Measurements from ENCODE around the gene BCR.

The BCR gene

DNA sequence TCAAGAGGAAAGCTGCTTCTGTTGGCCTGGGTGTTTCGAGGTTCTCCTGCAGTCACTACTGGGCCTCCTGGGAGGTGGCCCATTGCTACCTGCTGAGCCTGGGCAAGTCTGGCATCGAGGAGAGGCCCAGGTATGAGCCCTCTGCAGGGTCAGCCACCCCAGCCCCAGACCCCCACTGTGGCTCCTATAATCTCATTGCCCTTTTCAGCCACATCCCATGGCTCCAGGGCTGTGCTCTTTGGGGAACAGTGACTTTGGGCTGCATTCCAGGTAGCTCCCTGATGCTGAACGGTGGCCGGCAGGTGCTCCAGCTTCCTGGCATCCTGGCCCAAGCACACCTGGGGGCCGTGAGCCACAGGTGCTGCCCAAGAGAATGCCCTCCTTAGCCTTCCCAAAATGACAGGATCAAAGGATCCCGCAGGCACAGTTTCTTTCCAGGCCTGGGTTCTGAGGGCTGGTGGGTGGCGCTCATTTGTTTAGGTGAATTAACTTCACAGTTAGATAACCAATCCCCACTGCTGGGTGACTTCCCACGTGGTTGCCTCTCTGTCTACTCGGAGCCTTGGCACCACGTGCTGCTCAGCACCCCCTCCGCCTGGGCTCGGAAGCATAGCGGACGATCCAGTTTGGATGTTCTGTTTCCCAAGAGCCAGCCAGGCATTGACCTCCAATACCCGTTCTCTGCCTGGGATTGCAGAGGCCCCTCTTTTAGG lies 97.4 kb downstream of the BCR start:
- no peak for DNase-seq

DNA sequence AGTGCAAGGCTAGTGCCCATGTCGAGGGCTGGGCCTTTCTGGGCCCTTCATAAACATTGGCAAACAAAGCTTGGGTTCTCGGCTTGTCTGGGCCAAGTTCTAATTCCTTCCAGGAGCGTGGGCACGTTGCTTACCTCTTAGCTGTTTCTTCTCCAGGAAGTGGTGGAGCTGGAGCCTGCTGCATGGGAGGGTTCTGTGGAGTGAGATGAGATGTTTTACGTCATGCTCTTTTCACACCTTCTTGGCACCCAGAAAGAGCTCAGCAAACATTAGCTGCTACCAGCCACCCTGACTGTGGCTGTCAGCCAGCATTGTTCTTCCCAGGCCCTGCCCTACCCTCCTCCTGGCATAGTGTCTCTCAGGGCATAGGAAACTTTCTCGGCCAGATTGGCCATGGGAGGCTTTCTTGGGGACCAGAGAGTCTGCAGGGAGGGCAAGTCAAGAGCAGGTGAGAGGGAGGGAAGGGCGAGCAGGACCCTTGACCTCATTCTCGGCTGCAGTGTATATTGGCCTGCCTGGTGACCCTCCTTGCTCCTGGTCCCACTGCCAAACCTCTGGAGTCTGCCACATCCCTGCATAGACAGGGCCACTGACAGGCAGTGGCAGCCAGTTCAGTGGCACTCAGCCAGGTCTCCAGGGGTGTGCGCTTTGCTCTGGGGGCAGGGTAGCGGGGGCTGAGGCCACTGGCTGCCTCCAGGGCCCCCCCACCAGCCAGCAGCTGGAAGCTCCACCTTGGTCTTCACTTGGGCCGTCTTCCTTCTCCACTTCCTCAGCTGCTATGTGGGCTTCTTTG lies 98.8 kb downstream of the BCR start:
- no peak for DNase-seq

DNA sequence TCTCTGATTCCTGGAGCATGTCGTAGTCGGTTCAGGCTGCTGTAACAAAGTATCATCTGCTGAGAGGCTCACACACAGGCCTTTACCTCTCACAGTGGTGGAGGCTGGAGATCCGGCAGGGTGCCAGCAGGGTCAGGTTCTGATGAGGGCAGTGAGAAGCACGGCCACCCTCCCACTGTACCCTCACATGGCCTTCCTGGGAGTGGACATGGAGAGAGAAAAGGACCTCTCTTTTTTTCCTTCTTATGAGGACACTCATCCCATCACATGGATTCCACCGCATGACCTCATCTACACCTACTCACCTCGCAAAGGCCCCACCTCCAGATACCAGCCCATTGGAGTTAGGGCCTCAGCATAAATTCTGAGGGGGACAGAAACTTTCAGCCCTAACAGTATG lies 99.5 kb downstream of the BCR start:
- no peak for DNase-seq

DNA sequence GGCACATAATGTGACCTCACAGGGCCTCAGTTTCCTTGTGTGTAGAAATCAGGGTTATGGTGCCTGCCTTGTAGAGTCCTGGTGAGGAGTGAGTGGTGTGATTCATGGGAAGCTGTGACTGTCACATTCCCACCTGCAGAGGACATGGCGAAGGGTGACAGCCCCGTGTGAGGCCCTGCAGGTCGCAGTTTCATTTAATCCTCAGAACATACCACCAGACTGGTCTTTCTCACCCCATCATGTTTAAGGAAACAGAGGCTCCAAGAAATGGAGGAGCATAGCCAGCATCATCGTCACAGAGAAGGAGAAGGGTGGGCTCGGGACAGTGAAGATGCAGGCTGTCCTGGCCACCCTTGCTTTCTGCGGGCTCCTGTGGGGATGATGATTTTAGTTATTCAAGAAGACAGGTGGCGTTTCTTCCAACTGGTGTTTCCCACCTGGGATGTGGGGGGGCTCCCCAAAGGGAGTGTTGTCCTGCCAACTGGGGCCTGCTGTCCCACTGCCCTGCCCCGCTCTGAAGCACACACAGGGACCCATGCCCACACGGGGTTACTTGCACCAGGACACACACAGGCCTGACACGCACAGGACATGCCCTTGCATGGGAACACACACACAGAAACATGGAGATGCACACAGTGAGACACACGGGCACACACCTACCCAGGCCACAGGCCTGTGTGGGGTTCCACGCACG lies 100.2 kb downstream of the BCR start:
- no peak for DNase-seq

DNA sequence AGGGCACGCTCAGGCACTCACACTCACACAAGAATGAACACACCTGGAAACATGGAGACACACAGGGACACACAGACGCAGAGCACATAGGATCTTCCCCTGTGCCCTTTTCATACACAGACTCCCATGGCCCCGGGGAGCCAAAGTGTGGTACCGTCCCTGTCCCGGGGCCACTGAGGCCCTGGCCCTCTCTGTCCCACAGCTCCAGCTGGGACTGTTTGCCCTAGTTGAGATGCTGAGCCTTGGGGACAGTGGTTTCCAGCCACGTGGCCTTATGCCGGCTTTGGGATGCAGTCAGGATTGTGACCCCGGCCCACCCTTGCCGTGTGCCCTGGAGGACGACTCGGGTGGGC lies 100.7 kb downstream of the BCR start:
- DNase-seq: no peak

DNA sequence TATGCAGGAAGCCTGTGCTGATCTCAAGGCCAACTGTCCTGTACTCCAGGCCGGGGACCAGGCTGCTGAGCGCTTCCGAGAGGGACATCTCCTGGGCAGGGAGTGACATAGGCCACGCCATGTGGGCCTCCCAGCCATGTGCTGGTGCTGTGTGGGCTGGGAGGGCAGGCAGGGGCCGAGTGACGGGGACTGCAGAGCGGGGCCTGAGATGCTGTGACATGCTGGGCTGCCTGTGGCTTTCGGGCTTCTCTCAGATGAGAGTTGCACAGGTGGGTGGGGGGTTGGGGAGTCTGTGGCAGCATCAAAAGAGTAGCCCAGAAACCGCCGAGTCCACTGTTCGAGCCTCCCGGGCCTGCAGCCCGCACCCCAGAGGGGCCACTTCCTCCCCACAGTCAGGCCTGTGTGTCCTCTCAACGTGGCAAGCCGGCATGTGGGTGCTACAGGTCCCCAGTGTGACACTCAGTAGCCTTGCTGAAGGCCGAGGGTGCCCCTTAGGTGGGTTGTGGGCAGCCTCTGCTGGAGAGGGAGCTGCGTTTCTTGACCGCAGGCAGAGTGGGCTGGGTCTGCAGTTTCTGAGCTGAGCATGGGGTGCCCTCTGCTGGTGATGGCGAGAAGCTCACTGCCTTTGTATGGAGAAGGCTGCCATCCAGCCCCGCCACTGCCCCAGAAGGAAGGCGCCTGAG lies 101.2 kb downstream of the BCR start:
- DNase-seq: peak; percentile 55

DNA sequence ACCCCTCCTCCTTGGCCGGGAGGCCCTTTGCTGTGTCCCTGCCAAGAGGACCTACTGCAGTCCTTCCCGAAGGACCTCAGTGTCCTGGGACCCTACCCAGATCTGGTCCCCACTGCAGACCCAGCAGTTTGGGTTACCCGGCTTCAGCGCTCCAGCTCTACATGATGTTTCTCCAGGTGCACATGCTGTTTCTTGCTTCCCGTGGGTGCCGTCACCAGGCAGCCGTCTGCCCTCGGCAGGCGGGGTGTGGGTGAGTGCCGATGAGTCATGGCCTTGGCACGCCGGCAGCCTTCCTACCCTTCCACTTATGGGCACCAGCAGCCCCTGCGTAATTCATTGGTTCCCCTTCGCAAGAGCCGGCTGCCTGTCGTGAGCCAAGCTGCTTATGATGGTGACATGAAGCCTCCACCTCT lies 101.8 kb downstream of the BCR start:
- DNase-seq: peak; percentile 67

DNA sequence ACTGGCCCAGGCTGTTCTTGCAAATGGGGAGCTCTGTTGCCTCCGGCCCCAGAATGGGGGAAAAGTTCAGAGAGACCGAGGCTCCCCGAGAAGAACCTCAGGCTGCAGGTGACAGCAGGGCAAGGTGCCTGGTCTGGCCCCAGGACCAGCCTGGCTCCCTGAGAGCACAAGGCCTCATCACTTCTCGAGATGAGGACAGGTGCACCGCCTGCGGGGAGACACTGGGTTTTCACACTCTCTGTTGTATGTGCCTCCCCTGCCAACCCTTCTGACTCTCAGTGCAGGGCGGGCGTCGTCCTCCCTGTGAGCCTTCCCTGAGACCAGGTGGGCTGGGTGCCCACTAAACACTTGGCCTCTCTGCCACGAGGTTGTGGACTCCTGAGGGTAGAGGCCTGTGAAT lies 102.2 kb downstream of the BCR start:
- DNase-seq: no peak

DNA sequence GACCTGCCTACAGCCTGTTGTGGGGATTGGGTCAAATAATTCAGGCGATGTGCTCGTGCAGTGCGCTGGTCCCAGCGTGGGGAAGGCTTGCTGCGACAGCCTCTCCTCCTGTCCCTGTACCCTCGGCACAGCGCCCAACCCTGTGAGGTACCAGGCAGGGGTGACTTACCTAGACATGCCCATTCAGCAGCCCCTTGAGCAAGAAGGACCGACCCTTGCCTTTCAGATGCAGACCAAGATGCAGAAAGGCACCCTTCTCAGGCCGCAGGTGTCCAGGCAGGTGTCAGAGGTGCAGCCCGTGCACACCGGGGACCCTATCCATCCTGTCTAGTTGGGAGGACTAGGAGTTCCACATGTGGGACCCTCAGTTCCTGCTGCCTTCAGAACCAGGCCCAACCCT lies 102.7 kb downstream of the BCR start:
- no peak for DNase-seq

DNA sequence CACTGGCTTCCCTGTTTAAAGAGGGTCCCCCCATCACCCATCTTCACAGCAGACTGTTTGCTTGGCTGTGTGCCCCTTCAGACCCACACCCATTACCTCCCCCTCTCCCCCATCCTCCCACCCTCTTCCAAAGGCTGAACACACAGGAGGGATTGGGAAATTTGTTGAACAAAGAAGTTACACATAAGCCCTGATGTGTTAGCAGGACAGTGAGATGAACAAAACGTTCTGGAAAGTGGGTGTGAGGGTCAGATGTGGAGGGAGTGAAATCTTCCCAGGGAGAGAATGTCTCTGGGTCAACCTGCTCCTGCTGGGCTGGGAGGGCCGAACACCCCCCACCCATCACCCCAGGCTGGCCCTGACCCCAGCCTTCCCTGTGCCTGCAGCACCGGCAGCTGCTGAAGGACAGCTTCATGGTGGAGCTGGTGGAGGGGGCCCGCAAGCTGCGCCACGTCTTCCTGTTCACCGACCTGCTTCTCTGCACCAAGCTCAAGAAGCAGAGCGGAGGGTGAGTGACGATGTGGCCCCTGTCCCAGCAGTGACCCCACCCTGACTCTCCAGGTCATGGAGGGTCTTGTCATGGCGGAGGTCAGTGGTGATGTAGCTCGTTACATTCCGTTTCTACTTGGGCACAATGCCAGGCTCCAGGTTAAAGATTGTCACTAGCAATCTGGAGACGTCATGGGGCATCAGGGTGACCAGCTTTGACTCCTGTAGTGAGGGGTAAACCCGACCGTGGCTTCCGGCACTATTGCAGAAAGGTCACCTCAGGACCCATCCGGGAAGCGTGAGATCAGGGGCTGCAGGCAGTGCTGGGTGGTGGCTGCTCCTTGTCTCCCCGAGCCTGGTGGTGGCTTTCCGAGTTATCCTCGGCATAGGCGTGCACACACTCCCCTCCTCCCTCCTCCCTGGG lies 103.5 kb downstream of the BCR start:
- no peak for DNase-seq

DNA sequence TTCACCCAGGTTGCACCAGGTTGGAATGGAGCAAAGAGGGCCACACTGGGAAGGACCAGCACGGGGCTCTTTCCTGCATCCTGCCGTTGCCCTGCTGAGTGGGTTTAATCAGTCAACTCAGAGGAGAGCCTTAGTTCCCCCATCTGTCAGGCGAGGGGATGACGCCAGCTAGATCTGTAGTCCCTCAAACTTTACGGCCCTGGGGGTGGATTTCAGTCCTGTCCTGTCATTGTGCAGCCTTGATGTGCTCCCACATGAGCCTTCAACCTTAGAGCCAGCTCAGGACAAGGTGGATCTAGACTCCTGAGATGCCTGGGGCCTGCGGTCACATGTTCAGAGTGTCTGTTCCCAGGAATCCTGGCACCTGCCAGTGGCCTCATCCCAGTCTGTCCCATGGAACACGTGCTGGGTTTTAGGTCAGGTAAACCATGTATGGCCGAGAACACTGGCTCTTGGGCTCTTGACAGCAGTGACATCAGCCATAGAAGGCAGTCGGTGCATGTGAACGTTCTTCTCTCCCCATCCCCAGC lies 104.3 kb downstream of the BCR start:
- DNase-seq: no peak

DNA sequence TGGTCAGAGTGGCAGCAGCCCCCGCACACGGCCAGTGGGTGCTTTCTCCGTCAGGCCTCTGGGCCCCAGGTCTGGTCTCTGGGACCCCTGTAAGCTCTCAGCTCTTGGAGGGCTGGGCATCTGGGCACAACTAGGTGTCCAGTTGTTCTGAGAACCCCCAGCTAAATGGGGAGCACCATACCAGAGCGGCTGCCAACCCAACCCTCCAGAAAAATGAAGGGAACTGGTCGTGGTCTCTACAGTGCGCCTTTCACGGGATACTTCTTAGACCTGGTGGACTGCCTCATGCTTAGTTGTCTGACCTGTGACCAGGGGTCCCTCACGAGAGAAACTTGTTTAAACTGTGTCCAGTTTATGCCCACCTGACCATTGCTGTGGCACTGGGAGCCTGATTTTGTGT lies 104.9 kb downstream of the BCR start:
- DNase-seq: no peak

DNA sequence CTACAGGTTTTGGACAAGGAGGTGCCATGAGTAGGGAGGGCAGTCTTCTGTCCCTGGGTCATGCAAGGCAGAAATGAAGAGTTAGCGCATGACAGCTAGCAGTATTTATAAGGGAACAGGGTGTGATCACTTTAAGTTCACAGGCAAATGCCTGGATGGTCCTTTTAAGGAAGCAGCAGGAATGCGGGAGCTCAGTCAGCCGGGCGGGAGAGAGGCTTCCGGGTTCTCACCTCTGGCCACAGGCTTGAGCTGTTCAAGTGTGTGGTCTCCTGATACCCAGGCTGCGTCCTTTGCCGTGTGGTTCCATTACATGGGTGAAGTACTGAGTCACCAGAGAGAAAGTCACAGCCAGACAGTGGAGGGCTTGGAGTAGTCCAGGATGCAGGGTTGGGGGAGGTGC lies 105.4 kb downstream of the BCR start:
- no peak for DNase-seq

DNA sequence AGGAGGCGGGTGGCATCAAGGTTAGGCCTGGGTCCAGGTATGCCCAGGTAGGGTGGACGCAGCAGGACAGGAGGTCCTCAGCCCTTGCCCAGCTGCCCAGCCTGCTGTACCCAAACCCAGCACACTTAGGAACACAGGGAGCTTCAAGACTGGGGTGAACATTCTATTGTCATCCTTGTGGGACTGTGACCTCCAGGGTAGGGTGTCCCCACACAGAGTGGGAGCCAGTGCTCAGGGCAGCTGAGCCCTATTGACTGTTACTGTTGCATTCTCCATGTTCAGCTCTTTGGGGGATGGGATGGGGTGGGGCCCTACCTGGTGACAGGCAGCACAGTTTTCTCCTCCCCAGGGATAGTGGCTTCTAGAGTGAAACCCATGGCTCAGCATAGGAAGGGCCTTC lies 106.0 kb downstream of the BCR start:
- DNase-seq: no peak

DNA sequence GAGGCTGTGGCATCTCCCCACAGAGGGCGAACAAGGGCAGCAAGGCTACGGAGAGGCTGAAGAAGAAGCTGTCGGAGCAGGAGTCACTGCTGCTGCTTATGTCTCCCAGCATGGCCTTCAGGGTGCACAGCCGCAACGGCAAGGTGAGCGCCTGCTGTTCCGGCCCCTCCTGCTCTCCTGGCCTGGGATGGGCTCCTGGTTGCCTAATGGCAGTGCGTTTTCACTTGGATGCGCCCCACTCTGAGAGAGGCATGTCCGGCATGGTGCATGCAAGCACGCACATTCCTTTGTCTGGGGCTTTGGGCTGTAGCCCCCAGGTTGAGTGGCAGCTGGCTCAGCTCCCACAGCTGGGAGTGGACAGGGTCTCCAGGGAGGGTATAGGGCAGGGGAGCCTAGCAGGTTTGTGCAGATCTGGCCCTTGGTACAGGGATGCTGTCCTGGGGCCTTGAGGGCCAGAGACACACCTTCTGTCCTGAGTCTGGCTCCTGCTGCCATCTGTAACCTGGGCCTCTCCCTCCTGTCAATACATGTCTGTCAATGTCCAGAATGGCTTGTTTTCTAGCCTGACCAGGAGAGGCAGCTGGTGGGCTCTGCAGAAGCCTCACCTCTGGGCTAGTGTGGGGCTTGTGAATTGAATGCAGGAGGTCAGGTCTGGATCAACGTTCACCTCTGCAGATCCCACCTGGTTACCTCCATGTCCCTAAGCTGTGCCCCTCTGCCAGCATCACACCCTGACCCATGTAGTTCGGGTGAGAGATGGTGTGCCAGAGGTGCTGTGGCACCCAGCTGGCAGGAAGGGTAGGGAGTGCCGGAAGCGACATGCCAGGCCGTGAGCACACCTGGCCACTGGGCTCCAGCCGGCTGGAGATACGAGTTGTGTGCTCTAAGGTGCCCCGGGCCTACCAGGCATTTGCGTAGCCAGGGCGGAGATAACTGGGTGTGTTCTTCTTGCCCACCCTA lies 107.1 kb downstream of the BCR start:
- DNase-seq: no peak

DNA sequence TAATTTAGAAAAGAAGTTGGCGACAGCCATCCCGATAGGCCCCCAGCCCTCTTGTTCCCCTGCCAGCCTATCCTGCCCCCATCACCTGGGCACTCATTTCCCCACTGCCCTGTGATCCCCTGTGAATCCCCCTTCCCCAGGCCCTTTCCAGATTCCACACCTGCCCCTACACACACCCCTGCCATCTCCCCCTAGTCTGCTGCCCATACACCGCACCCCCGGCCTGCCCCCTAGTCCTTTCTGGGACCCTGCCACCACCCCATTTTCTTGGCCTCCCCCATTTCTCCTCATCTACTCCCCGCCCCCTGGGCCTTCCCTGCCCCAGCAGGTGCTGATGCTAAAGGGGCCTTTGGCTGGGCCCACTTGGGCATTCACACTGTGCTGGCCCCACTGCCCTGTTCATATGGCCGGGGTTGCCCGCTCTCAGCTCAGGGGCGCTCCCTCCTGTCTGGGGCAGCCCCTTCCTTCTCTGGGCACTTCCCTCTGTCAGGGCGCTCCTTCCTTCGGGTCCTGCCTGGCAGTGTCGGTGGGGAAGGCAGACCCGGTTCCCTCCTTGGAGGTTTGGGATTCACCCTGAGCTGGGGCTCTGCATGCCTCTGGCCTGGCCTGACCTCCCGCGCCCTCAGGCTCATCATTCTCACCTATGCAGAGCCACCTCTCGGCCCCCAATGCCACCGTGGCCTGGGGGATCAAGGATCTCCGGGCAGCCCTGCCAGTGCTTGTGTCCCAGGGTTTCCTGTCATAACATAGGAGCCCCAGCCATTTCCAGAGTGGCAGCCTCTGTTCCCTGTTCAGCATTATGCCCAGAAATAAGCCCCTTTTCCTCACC lies 108.2 kb downstream of the BCR start:
- no peak for DNase-seq

DNA sequence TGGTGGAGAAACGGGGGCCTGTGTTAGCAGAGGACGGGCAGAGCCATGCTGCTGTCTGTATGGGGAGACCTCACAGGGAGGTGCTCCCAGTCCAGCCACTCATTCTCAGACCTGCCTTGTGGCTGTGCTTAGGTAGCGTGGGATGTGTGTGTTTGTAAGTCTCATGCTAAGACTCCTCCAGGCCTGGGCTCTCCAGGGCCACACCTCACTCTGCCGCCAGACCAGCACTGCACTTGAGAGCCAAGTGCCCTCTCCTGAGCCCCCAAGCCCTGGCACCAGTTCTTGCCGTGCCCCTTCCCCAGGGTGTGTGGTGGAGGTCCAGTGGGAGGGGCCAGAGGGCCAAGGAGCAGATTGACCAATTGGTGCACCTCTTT lies 108.8 kb downstream of the BCR start:
- no peak for DNase-seq

DNA sequence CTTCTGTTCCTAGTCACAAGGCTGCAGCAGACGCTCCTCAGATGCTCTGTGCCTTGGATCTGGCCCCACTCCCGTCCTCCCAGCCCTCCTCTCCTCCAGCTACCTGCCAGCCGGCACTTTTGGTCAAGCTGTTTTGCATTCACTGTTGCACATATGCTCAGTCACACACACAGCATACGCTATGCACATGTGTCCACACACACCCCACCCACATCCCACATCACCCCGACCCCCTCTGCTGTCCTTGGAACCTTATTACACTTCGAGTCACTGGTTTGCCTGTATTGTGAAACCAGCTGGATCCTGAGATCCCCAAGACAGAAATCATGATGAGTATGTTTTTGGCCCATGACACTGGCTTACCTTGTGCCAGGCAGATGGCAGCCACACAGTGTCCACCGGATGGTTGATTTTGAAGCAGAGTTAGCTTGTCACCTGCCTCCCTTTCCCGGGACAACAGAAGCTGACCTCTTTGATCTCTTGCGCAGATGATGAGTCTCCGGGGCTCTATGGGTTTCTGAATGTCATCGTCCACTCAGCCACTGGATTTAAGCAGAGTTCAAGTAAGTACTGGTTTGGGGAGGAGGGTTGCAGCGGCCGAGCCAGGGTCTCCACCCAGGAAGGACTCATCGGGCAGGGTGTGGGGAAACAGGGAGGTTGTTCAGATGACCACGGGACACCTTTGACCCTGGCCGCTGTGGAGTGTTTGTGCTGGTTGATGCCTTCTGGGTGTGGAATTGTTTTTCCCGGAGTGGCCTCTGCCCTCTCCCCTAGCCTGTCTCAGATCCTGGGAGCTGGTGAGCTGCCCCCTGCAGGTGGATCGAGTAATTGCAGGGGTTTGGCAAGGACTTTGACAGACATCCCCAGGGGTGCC lies 109.8 kb downstream of the BCR start:
- DNase-seq: peak; percentile 48

All from MV-4-11 (cell line).